HG02884 (cell line): ENCODE results near the gene AGBL5.
"Not testable (repeated sequence)": the region's sequence is repeated elsewhere in the genome, so short reads cannot be mapped to it uniquely, and the experiment has no call there.

Experiments used
- ATAC-seq: cut with Tn5 transposase; IDR thresholded peaks from one replicate; pipeline ENCODE4 v1.9.1; 2021; ENCODE audit warnings: mild to moderate bottlenecking, moderate library complexity; ENCODE audit not compliant: unreplicated experiment

Gene AGBL5

DNA sequence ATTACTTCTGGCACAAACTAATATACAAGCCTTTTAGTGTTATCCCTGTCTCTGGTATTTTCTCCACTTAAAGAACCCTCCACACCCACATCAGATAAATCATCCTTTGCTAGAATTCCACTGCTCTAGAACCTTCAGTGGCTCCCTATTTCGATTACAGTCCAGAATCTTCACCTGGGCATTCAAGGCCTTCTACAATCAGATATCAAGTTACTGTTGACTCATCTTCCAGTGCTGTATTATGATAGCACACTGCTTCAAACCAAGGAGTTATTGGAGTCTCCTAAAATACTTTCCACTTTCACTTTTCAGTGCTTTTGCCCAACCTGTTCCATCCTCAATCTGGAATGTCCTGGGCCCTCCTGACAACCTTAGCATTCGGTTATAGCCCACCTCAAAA is 64.1 kb downstream of the AGBL5 start:
- ATAC-seq: no peak

DNA sequence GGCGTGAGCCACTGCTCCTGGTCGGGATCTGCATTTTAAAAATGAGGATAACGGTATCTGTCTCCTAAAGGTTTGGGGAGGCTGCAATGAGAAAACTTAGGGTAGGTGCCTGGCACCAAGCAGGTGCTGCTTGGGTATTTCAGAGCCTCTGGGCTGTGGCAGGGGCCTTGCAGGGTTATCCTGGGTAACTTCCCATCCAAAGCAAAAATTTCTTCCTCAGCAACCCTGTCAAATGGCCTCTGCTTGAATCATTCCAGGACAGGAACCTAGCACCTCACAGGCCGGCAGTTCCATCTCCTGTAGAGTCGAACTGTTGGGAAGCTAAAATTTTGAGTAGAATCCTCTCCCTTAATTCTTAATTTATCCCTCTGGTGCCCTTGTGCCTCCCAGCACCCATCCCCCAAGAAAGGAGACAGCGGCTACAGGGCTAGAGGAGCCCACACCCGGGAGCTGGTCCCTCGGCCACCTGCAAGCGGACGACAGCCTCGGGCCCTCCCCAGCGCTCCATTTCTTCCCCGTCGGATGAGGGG is 66.6 kb downstream of the AGBL5 start:
- ATAC-seq: no peak

DNA sequence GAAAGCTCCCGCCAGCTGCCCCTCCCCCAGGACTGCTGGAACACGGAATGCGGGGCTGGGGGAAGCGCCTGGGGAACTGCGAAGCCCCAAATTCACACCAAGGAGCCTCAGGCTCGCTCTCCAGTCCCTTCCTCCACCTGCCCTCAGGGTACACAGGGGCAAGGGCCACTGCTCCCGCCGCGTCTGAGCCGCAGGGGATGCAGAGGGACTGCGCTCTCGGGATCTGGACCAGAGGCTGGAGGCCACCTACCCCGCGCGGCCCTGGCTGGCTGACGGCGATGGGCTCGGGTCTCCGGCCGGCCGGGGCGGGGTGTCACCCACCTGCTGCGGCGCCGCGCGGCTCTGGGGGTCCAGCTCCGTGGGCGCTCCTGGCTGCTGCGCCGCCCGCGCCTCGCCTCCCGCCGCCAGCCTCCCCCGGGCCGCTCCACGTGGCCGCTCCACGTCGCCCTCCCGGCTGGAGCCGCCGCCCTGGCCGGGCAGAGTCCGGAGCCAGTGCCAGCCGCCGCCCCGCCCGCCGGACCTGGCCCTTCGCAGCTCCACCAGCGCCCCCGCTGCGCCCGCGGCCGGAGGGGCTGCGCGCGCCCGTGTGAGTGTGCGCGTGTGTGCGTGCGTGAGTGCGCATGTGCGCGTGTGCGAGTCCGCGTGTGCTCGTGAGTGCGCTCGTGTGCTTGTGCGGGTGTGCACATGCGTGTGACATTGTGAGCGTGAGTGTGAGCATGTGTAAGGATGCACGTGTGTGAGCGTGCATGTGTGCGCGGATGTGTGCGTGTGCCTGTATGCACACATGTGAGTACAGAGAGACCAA is 67.3 kb downstream of the AGBL5 start, which contains the start of gene CGREF1:
CGREF1 (minus strand) TSS at position 604 of the 805 bp plus-strand sequence. CDS start 14,762 bp downstream, outside the sequence.
- ATAC-seq: no peak

DNA sequence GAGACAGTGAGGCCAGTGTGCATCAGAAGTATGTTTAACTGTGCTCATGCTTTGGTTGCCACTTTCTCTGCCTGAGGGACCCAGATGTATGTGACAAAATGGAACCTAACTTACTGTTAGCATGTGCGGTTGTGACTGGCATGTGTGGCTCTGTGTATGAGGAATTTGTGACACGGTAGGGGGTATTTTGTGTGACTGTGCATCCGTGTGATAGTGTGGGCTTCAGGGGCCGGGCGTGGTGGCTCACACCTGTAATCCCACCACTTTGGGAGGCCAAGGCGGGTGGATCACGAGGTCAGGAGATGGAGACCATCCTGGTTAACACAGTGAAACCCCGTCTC is 67.8 kb downstream of the AGBL5 start:
- ATAC-seq: not testable (repeated sequence)
